ENCODE measurements around the gene CTSZ.

DNA sequence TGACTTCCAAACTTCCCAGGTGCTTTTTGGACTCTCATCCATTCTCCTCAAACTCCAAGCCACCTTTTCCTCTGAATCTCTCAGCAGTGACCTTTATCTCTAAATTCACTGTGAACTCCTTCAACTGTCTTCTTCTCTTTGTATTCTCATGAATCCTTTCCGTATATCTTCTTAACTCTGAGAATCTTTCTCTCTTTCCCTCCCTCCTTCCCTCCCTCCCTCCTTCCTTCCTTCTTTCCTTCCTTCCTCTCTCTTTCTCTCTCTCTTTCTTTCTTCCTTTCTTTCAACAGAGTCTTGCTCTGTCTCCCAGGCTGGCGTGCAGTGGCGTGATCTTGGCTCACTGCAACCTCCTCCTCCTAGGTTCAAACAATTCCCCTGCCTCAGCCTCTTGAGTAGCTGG is 39.8 kb upstream of the CTSZ start:
- TF ChIP-seq, protein P1, sequence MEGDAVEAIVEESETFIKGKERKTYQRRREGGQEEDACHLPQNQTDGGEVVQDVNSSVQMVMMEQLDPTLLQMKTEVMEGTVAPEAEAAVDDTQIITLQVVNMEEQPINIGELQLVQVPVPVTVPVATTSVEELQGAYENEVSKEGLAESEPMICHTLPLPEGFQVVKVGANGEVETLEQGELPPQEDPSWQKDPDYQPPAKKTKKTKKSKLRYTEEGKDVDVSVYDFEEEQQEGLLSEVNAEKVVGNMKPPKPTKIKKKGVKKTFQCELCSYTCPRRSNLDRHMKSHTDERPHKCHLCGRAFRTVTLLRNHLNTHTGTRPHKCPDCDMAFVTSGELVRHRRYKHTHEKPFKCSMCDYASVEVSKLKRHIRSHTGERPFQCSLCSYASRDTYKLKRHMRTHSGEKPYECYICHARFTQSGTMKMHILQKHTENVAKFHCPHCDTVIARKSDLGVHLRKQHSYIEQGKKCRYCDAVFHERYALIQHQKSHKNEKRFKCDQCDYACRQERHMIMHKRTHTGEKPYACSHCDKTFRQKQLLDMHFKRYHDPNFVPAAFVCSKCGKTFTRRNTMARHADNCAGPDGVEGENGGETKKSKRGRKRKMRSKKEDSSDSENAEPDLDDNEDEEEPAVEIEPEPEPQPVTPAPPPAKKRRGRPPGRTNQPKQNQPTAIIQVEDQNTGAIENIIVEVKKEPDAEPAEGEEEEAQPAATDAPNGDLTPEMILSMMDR (IDR thresholded peaks at IDR 0.05): no peak
- TF ChIP-seq POLR2A (IDR thresholded peaks at IDR 0.05): no peak
- TF ChIP-seq POLR2AphosphoS5 (IDR thresholded peaks at IDR 0.05): no peak
